Stimulated activated memory B cell treated with anti-CD40 and anti-IgM and Interleukin-4, amounts not matched to agents 10 μg/mL and 1 μg/mL and 100 μg/mL, for 72 hours (primary cell): ENCODE data around the gene ATAD1.
A peak's percentile ranks its signal among the peaks of the same experiment; 100 is the strongest.
"Not testable (repeated sequence)": the region's sequence is repeated elsewhere in the genome, so short reads cannot be mapped to it uniquely, and the experiment has no call there.

ENCODE experiments used
- ATAC-seq: fragments of 150-1000 bp; cut with Tn5 transposase; 2 replicates; pipeline ENCODE4 v1.10.0; 2021
- H3K27ac Mint-ChIP-seq: one replicate; pipeline ENCODE4 v1.8.0; 2022; ENCODE audit warnings: mild to moderate bottlenecking, mixed read lengths
- H3K27me3 Mint-ChIP-seq: one replicate; pipeline ENCODE4 v1.8.0; 2022; ENCODE audit warnings: mixed read lengths
- H3K36me3 Mint-ChIP-seq: one replicate; pipeline ENCODE4 v1.8.0; 2022; ENCODE audit warnings: mixed read lengths
- H3K4me1 Mint-ChIP-seq: one replicate; pipeline ENCODE4 v1.8.0; 2022; ENCODE audit warnings: mixed read lengths
- H3K4me3 Mint-ChIP-seq: one replicate; pipeline ENCODE4 v1.8.0; 2022; ENCODE audit warnings: mild to moderate bottlenecking, moderate library complexity, mixed read lengths
- H3K9me3 Mint-ChIP-seq: one replicate; pipeline ENCODE4 v1.8.0; 2022; ENCODE audit warnings: mixed read lengths

Gene ATAD1, protein sequence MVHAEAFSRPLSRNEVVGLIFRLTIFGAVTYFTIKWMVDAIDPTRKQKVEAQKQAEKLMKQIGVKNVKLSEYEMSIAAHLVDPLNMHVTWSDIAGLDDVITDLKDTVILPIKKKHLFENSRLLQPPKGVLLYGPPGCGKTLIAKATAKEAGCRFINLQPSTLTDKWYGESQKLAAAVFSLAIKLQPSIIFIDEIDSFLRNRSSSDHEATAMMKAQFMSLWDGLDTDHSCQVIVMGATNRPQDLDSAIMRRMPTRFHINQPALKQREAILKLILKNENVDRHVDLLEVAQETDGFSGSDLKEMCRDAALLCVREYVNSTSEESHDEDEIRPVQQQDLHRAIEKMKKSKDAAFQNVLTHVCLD

GRCh38 chr10:87817609-87818504 lies at the start of gene ATAD1:
ATAD1 (minus strand) TSS chr10:87818226; CDS start chr10:87814599, 3,627 bp downstream.
- Mint-ChIP-seq H3K9me3 (no peaks in the 10 kb centered on the region), H3K4me1 (peaks cover 28% of the 10 kb centered on the region), H3K36me3 (no peaks in the 10 kb centered on the region), H3K27me3 (no peaks in the 10 kb centered on the region), H3K4me3 (peak within 1 kb of the TSS; percentile 94), H3K27ac (peak within 1 kb of the TSS; percentile 92)
- peak; percentile 92 for ATAC-seq

DNA sequence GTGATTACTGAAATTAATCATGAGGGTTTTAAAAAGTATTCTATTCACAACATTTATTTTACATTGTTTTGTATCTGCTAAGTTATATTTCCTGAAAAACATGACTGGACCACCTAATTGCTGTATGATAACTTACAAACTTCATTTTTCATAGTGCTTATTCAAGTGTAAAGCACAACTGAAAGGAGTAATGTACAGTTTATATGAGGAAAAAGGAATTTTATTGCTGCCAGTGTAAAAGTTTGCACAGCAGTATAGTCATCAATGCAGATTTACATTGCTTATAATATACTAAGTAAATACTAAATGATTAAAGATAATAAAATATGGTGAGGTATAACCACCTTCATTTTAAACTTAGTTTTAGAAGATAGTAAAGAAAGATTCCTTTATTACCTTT lies 49.4 kb upstream of the ATAD1 start:
- H3K27ac Mint-ChIP-seq = no peak overlapping the region
- H3K36me3 Mint-ChIP-seq = peaks cover 20% of the 10 kb centered on the region
- peaks cover 52% of the 10 kb centered on the region for H3K4me1 Mint-ChIP-seq
- peak overlapping the region; percentile 92 for H3K4me3 Mint-ChIP-seq
- no peak for ATAC-seq
- H3K27me3 Mint-ChIP-seq = no peaks in the 10 kb centered on the region
- no peaks in the 10 kb centered on the region for H3K9me3 Mint-ChIP-seq

- no peaks in the 10 kb centered on the region for H3K27me3 Mint-ChIP-seq
- peak overlapping the region; percentile 92 for H3K4me3 Mint-ChIP-seq
- no peak for ATAC-seq
- peaks cover 55% of the 10 kb centered on the region for H3K4me1 Mint-ChIP-seq
- H3K9me3 Mint-ChIP-seq = no peaks in the 10 kb centered on the region
- H3K27ac Mint-ChIP-seq = peak overlapping the region; percentile 70
- H3K36me3 Mint-ChIP-seq = peaks cover 20% of the 10 kb centered on the region
Measured at GRCh38 chr10:87866412-87866974, 48.5 kb upstream of the ATAD1 start.

DNA sequence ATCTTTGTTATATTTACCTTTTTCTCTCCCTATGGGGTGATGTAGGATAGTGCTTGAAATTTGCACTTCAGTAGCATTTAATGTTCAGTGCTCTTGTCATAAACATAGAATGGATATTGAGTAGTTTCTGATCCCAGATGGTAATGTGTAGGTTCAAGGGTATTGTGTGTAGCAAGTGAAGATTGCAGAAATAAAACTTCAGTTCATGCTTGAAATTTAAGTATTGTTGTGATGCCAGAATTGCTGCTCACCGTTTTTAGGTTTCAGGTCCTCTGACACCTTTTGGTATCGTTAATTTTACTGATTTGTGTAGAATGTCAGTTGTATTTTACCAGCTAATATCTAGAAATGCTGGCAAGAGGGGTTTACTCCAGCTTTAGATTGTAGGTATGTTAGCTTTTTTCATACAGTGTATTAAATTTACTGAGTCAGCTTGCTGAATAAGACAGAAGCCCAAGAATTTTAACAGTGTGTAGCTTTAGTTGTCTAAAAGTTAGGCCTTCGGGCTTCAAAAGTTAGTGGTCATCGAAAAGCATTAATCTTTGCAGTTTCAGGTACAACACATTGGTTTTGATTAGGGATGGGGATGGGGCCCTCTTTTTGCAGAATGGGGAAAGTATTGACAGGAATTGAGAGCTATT lies 47.3 kb upstream of the ATAD1 start:
- Mint-ChIP-seq H3K27ac (peak overlapping the region; percentile 90), H3K27me3 (no peaks in the 10 kb centered on the region), H3K4me3 (peak overlapping the region; percentile 92), H3K4me1 (peaks cover 56% of the 10 kb centered on the region), H3K9me3 (no peaks in the 10 kb centered on the region), H3K36me3 (peaks cover 20% of the 10 kb centered on the region)
- no peak for ATAC-seq

DNA sequence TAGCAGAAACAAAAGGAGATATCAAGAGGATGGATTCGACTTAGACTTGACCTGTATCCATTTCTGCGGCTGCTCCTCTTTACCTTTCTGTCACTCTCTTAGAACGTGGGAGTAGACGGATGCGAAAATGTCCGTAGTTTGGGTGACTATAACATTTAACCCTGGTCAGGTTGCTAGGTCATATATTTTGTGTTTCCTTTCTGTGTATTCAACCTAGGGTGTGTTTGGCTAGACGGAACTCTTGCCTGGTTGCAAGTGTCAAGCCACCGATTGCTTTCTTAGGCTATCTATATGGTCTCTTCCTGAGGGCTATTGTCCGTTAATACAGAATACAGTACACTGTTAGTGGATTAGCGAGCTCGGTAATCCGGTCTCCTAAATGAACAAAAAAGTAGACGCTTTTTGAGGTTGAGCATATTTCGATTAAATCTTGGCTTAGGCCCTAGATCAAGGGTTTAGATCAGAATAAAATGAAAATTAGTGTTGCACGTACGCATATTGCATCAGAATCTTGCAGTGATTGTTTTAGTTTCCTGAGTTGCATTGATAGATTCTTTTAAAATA lies 46.6 kb upstream of the ATAD1 start:
- peaks cover 20% of the 10 kb centered on the region for H3K36me3 Mint-ChIP-seq
- no peak for ATAC-seq

DNA sequence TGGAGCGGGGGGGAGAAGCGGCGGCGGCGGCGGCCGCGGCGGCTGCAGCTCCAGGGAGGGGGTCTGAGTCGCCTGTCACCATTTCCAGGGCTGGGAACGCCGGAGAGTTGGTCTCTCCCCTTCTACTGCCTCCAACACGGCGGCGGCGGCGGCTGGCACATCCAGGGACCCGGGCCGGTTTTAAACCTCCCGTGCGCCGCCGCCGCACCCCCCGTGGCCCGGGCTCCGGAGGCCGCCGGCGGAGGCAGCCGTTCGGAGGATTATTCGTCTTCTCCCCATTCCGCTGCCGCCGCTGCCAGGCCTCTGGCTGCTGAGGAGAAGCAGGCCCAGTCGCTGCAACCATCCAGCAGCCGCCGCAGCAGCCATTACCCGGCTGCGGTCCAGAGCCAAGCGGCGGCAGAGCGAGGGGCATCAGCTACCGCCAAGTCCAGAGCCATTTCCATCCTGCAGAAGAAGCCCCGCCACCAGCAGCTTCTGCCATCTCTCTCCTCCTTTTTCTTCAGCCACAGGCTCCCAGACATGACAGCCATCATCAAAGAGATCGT lies 46.0 kb upstream of the ATAD1 start:
- Mint-ChIP-seq H3K4me3 (peak overlapping the region; percentile 92), H3K27ac (peak overlapping the region; percentile 90), H3K4me1 (peaks cover 50% of the 10 kb centered on the region), H3K36me3 (peaks cover 20% of the 10 kb centered on the region)
- H3K27me3 Mint-ChIP-seq, ATAC-seq, H3K9me3 Mint-ChIP-seq: not testable (repeated sequence)

More for the DNA sequence above, 46.6 kb upstream of the ATAD1 start:
- H3K27me3 Mint-ChIP-seq = no peaks in the 10 kb centered on the region
- peak overlapping the region; percentile 92 for H3K4me3 Mint-ChIP-seq
- peaks cover 55% of the 10 kb centered on the region for H3K4me1 Mint-ChIP-seq
- no peaks in the 10 kb centered on the region for H3K9me3 Mint-ChIP-seq
- peak overlapping the region; percentile 90 for H3K27ac Mint-ChIP-seq

GRCh38 chr10:87863053-87863943 lies 45.3 kb upstream of the ATAD1 start, which contains the start of the genes KLLN and PTEN:
KLLN (minus strand) TSS chr10:87863533; CDS start chr10:87862487, 1,046 bp downstream.
PTEN (plus strand) TSS chr10:87863625; CDS start chr10:87864470, 845 bp downstream.
- Mint-ChIP-seq H3K27me3 (no peaks in the 10 kb centered on the region), H3K27ac (peak within 1 kb of the TSS; percentile 90), H3K36me3 (peaks cover 20% of the 10 kb centered on the region), H3K9me3 (no peaks in the 10 kb centered on the region), H3K4me1 (peaks cover 43% of the 10 kb centered on the region), H3K4me3 (peak within 1 kb of the TSS; percentile 92)
- ATAC-seq = peak; percentile 78

DNA sequence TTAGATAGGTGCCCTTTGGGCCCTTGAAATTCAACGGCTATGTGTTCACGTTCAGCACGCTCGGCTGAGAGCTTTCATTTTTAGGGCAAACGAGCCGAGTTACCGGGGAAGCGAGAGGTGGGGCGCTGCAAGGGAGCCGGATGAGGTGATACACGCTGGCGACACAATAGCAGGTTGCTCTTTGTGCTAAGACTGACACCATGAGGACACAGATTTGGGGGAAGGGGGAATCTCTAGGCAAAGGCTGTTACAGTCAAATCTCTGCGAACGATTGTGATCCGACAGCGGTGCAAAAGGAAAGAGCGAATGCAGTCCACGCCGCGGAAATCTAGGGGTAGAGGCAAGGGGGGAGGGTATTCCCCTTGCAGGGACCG lies 44.6 kb upstream of the ATAD1 start:
- ATAC-seq = peak; percentile 54
- H3K4me1 Mint-ChIP-seq = peaks cover 42% of the 10 kb centered on the region
- no peaks in the 10 kb centered on the region for H3K9me3 Mint-ChIP-seq
- no peaks in the 10 kb centered on the region for H3K27me3 Mint-ChIP-seq
- H3K36me3 Mint-ChIP-seq = peaks cover 20% of the 10 kb centered on the region
- peak overlapping the region; percentile 90 for H3K27ac Mint-ChIP-seq
- H3K4me3 Mint-ChIP-seq = peak overlapping the region; percentile 92

- peak overlapping the region; percentile 92 for H3K4me3 Mint-ChIP-seq
- no peaks in the 10 kb centered on the region for H3K27me3 Mint-ChIP-seq
- H3K9me3 Mint-ChIP-seq = no peaks in the 10 kb centered on the region
- peaks cover 42% of the 10 kb centered on the region for H3K4me1 Mint-ChIP-seq
- H3K36me3 Mint-ChIP-seq = peaks cover 20% of the 10 kb centered on the region
- peak overlapping the region; percentile 90 for H3K27ac Mint-ChIP-seq
- peak; percentile 83 for ATAC-seq
Measured at GRCh38 chr10:87861953-87862678, 44.1 kb upstream of the ATAD1 start.

DNA sequence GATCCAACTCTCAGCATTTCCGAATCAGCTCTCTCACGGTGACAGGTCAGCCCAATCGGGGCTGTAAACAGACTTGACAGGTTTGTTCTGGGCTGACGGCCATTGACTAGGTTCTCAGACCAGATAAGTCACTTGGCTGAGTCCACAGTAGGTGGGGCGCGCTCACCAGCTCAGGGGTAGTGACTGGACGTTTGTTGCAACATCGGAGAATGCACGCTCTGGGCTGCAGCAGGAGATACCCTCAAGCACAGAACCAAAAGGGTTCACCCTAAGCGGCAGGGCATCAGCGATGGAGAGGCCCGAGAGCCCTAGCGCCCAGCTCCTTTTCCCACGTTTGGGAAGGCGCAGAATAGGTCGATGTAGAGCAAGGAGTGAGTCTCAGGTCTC lies 43.5 kb upstream of the ATAD1 start:
- Mint-ChIP-seq H3K9me3 (no peaks in the 10 kb centered on the region), H3K27me3 (no peaks in the 10 kb centered on the region), H3K4me3 (peak overlapping the region; percentile 92), H3K36me3 (peaks cover 15% of the 10 kb centered on the region), H3K4me1 (peaks cover 38% of the 10 kb centered on the region), H3K27ac (peak overlapping the region; percentile 90)
- peak; percentile 9 for ATAC-seq

DNA sequence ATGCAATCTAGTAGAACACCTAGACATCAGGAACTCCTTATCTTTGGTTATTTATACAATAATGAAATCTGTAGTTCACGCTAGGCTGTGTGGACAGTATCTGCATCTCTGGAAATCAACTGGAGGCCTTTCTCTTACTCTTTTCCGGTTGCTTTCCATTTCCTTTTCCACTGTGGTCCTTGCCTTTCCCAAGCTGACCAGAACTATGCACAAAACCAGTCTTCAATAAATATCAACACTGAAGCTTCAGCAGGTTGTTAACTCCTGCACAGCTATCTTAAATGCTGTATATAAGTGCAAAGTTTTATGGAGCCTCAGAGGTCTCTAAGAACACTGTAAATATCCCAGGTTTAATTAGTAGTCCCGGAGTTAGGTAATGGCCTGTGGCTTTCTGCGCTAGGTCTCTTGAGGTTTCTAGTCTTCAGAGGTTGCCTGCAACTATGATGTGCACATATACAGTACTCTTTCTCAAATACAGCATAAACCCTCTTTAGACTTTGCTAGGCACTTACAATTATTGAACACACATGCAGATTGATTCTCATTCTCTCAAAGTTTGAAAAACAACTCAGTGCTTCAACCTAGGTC lies 42.9 kb upstream of the ATAD1 start:
- Mint-ChIP-seq H3K4me3 (peak overlapping the region; percentile 92), H3K36me3 (peaks cover 14% of the 10 kb centered on the region), H3K9me3 (no peaks in the 10 kb centered on the region), H3K4me1 (peaks cover 33% of the 10 kb centered on the region), H3K27me3 (no peaks in the 10 kb centered on the region), H3K27ac (peak overlapping the region; percentile 90)
- ATAC-seq = no peak

DNA sequence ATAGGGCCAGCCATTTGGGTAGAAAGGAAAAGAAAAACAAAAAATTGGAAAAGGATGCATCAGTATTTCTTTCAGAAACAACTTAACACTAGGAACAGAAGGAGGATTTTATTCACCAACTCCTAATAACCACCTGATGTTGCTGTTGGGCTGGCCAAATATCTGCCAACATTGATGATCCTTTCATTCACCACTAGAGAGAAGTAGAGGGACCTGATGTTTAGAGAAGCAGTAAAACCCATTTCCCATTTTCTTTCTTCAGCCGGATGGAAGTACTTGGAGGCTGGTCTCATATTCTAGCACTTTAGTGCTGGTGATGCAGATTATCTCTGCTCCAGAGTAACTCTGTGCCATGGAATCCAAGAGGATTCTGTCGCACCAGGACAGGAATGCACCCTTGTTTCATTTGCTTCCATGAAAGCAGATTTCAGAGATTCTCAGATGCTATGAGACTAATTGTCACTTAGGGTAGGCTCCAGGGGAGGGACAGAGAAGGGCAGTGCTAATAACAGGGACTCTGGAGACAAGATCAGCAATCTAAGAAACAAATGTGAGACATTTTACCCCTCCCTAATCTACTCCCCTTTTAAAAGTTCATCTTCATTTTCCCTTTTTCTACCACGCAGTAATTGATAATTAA lies 42.2 kb upstream of the ATAD1 start:
- no peaks in the 10 kb centered on the region for H3K9me3 Mint-ChIP-seq
- peaks cover 27% of the 10 kb centered on the region for H3K4me1 Mint-ChIP-seq
- H3K27ac Mint-ChIP-seq = peak overlapping the region; percentile 90
- peak overlapping the region; percentile 3 for H3K4me3 Mint-ChIP-seq
- H3K27me3 Mint-ChIP-seq = no peaks in the 10 kb centered on the region
- peaks cover 8% of the 10 kb centered on the region for H3K36me3 Mint-ChIP-seq
- ATAC-seq = no peak
